ENCODE results near the gene FGD2.

DNA sequence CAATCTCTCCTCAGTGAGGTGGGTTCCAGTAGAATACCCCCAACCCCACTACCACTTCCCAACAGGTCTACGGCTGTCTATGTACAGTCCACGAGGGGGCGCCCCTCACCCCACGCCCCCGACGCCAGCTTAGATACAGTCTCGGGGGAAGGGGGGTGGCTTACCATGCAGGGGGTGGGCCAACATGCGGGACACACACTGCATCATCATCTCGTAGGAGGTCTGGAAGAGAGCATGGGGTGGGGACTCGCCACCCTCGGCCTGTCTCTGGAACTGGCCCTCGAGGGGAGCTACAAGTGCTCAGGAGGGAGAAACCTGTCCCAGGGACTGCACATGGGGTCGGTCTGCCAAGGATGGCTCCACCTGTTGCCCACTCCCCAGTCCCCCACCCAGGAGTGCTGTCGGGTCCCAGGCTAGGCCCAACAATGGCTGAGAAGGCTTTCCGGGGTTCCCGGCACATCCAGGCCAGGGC lies 27.9 kb upstream of the FGD2 start:
- TF ChIP-seq, protein P1, sequence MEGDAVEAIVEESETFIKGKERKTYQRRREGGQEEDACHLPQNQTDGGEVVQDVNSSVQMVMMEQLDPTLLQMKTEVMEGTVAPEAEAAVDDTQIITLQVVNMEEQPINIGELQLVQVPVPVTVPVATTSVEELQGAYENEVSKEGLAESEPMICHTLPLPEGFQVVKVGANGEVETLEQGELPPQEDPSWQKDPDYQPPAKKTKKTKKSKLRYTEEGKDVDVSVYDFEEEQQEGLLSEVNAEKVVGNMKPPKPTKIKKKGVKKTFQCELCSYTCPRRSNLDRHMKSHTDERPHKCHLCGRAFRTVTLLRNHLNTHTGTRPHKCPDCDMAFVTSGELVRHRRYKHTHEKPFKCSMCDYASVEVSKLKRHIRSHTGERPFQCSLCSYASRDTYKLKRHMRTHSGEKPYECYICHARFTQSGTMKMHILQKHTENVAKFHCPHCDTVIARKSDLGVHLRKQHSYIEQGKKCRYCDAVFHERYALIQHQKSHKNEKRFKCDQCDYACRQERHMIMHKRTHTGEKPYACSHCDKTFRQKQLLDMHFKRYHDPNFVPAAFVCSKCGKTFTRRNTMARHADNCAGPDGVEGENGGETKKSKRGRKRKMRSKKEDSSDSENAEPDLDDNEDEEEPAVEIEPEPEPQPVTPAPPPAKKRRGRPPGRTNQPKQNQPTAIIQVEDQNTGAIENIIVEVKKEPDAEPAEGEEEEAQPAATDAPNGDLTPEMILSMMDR (IDR thresholded peaks at IDR 0.05; ENCODE audit: insufficient read depth, low read length): peak; percentile 28
- TF ChIP-seq POLR2AphosphoS5 (IDR thresholded peaks at IDR 0.05; ENCODE audit: low read depth): no peak
- no peak for TF ChIP-seq GABPA (IDR thresholded peaks at IDR 0.05; ENCODE audit: low read depth)
- TF ChIP-seq, protein P2, sequence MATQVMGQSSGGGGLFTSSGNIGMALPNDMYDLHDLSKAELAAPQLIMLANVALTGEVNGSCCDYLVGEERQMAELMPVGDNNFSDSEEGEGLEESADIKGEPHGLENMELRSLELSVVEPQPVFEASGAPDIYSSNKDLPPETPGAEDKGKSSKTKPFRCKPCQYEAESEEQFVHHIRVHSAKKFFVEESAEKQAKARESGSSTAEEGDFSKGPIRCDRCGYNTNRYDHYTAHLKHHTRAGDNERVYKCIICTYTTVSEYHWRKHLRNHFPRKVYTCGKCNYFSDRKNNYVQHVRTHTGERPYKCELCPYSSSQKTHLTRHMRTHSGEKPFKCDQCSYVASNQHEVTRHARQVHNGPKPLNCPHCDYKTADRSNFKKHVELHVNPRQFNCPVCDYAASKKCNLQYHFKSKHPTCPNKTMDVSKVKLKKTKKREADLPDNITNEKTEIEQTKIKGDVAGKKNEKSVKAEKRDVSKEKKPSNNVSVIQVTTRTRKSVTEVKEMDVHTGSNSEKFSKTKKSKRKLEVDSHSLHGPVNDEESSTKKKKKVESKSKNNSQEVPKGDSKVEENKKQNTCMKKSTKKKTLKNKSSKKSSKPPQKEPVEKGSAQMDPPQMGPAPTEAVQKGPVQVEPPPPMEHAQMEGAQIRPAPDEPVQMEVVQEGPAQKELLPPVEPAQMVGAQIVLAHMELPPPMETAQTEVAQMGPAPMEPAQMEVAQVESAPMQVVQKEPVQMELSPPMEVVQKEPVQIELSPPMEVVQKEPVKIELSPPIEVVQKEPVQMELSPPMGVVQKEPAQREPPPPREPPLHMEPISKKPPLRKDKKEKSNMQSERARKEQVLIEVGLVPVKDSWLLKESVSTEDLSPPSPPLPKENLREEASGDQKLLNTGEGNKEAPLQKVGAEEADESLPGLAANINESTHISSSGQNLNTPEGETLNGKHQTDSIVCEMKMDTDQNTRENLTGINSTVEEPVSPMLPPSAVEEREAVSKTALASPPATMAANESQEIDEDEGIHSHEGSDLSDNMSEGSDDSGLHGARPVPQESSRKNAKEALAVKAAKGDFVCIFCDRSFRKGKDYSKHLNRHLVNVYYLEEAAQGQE (IDR thresholded peaks at IDR 0.05; ENCODE audit: insufficient replicate concordance, low read depth): no peak
